SK-N-SH (cell line): ENCODE data around the gene GRM7. TPM values are rescaled to one million over a fixed set of nuclear protein-coding genes. Genes with fewer than 3 reads are reported as not detected.
A peak's percentile ranks its signal among the peaks of the same experiment; 100 is the strongest.

Experiments
- CTCF ChIA-PET: fragments of 300-600, 350-600 bp; formaldehyde crosslinking; extraction: SDS; loops from one replicate; lab custom pipeline; 2021; lab: Yijun Ruan, JAX
- POLR2A ChIA-PET: fragments of 350-600 bp; sonication (Branson Sonifier 250); formaldehyde crosslinking; extraction: SDS; loops from one replicate; lab custom pipeline; 2020; ENCODE audit warnings: antibody characterized with exemption, inconsistent platforms; lab: Yijun Ruan, JAX
- DNase-seq: peaks from one replicate; pipeline ENCODE4 v3.0.0; 2012
- H2AFZ ChIP-seq: fragments of 200-600 bp; sonication (generic); 2 replicates; pipeline ENCODE4 v1.8.1; 2016; ENCODE audit warnings: antibody characterized with exemption, mild to moderate bottlenecking, low read depth
- H3F3A ChIP-seq: fragments of 200-600 bp; sonication (generic); replicated peaks from 2 replicates; pipeline ENCODE3; 2016; ENCODE audit warnings: antibody characterized with exemption, mild to moderate bottlenecking; ENCODE audit not compliant: insufficient read depth
- H3K27ac ChIP-seq, 2 experiments: fragments of 200-500 bp in 1 of 2; fragments of 200-600 bp in 1 of 2; sonication (Bioruptor generic) in 1 of 2; sonication (generic), shearing (Covaris generic) in 1 of 2; 2 replicates each; pipeline versions ENCODE4 v1.5.1 to v1.6.1; 2014 to 2016; ENCODE audit warnings: low read depth in 2 of 2, inconsistent platforms in 1 of 2, low read length in 1 of 2, mild to moderate bottlenecking in 1 of 2, mixed read lengths in 1 of 2
- H3K27me3 ChIP-seq: fragments of 200-600 bp; sonication (generic), shearing (Covaris generic); 2 replicates; pipeline ENCODE4 v1.6.1; 2016; ENCODE audit warnings: mixed run types; ENCODE audit not compliant: insufficient read depth
- H3K36me3 ChIP-seq, 2 experiments: fragments of 200-500 bp in 1 of 2; fragments of 200-600 bp in 1 of 2; sonication (Bioruptor generic) in 1 of 2; sonication (generic) in 1 of 2; replicated peaks in 1 of 2; 2 replicates each; pipeline versions ENCODE3 to v1.5.1; 2014 to 2016; ENCODE audit warnings: low read length in 1 of 2, mild to moderate bottlenecking in 1 of 2; ENCODE audit not compliant: insufficient read depth in 2 of 2, control insufficient read depth in 1 of 2
- H3K4me1 ChIP-seq, 2 experiments: fragments of 200-500 bp in 1 of 2; fragments of 200-600 bp in 1 of 2; sonication (Bioruptor generic) in 1 of 2; sonication (generic), shearing (Covaris generic) in 1 of 2; 2 replicates each; pipeline versions ENCODE4 v1.5.1 to v1.6.1; 2014 to 2016; ENCODE audit warnings: low read depth in 1 of 2, low read length in 1 of 2, mixed run types in 1 of 2; ENCODE audit not compliant: insufficient read depth in 2 of 2, control insufficient read depth in 1 of 2
- H3K4me2 ChIP-seq: fragments of 200-600 bp; sonication (generic), shearing (Covaris generic); 2 replicates; pipeline ENCODE4 v1.6.1; 2017; ENCODE audit warnings: mixed run types
- H3K4me3 ChIP-seq, 2 experiments: fragments of 200-500 bp in 1 of 2; fragments of 200-600 bp in 1 of 2; sonication (Bioruptor generic) in 1 of 2; sonication (generic), shearing (Covaris generic) in 1 of 2; 2 replicates each; pipeline versions ENCODE4 v1.5.1 to v1.8.1; 2014 to 2016; ENCODE audit warnings: low read depth in 2 of 2, inconsistent platforms in 1 of 2, low read length in 1 of 2, mild to moderate bottlenecking in 1 of 2, mixed read lengths in 1 of 2, moderate library complexity in 1 of 2
- H3K79me2 ChIP-seq: fragments of 200-600 bp; sonication (generic); 2 replicates; pipeline ENCODE4 v1.8.1; 2017; ENCODE audit warnings: mild to moderate bottlenecking; ENCODE audit not compliant: insufficient read depth
- H3K9ac ChIP-seq: fragments of 200-600 bp; sonication (generic); 2 replicates; pipeline ENCODE4 v1.6.1; 2017; ENCODE audit warnings: mixed run types
- H3K9me2 ChIP-seq: fragments of 200-600 bp; sonication (generic); 2 replicates; pipeline ENCODE4 v1.6.1; 2017; ENCODE audit warnings: mixed run types
- H3K9me3 ChIP-seq: fragments of 200-600 bp; sonication (generic); 2 replicates; pipeline ENCODE4 v1.6.1; 2017; ENCODE audit warnings: mixed run types, mild to moderate bottlenecking, moderate library complexity
- H4K20me1 ChIP-seq: fragments of 200-600 bp; sonication (generic); 2 replicates; pipeline ENCODE4 v1.6.1; 2017; ENCODE audit warnings: mild to moderate bottlenecking, mixed run types; ENCODE audit not compliant: insufficient read depth
- EP300 ChIP-seq, 2 experiments: IDR thresholded peaks; 2 replicates each; pipeline versions ENCODE4 v1.4.0 to v1.6.1; 2012; ENCODE audit warnings: borderline replicate concordance in 1 of 2, low read depth in 1 of 2, low read length in 1 of 2
- FOXM1 ChIP-seq: IDR thresholded peaks from 2 replicates; pipeline ENCODE4 v1.4.0; 2012; ENCODE audit warnings: low read depth, mild to moderate bottlenecking
- GABPA ChIP-seq: IDR thresholded peaks from 2 replicates; pipeline ENCODE4 v1.4.0; 2012; ENCODE audit warnings: low read depth, mild to moderate bottlenecking
- GATA2 ChIP-seq: sonication (generic); formaldehyde crosslinking; IDR thresholded peaks from 2 replicates; pipeline ENCODE4 v1.5.0; 2020; ENCODE audit warnings: mild to moderate bottlenecking, missing genetic modification reagents
- MEF2A ChIP-seq: IDR thresholded peaks from 2 replicates; pipeline ENCODE4 v1.4.0; 2012; ENCODE audit warnings: low read depth, borderline replicate concordance
- MXI1 ChIP-seq: IDR thresholded peaks from 2 replicates; pipeline ENCODE4 v1.6.1; 2012; ENCODE audit warnings: mild to moderate bottlenecking, low read depth, low read length, improper control_type of control experiment
- RAD21 ChIP-seq: IDR thresholded peaks from 2 replicates; pipeline ENCODE4 v1.6.1; 2012; ENCODE audit warnings: mild to moderate bottlenecking, low read length
- RCOR1 ChIP-seq: fragments of 150-350 bp; IDR thresholded peaks from 2 replicates; pipeline ENCODE4 v1.6.1; 2017; ENCODE audit warnings: antibody characterized with exemption, low read length
- TCF12 ChIP-seq: IDR thresholded peaks from 2 replicates; pipeline ENCODE4 v1.4.0; 2012
- TEAD4 ChIP-seq: IDR thresholded peaks from 2 replicates; pipeline ENCODE4 v1.4.0; 2012; ENCODE audit warnings: mild to moderate bottlenecking, borderline replicate concordance; ENCODE audit not compliant: insufficient read depth
- WGBS: methylation state at CpG from one replicate; pipeline ENCODE4 v1.1.6; 2017; ENCODE audit warnings: low lambda C conversion rate; 5-methylcytosine and 5-hydroxymethylcytosine counted together
- polyA plus RNA-seq, 3 experiments: library from polyadenylated mRNA; depleted of rRNA; stranded (reverse); fragments of >200 nt; gene quantifications; 2 replicates each; pipeline ENCODE4 v1.2.3, GENCODE V29; 2012
- TF ChIP-seq, protein P1 (sequence below): IDR thresholded peaks from 2 replicates; pipeline ENCODE4; 2012
- TF ChIP-seq, protein P2 (sequence below): fragments of 150-350 bp; IDR thresholded peaks from 2 replicates; pipeline ENCODE4 v1.6.1; 2016; ENCODE audit warnings: mild to moderate bottlenecking, low read depth, low read length
- TF ChIP-seq, protein P3 (sequence below): IDR thresholded peaks from 2 replicates; pipeline ENCODE4 v1.4.0; 2012; ENCODE audit warnings: low read depth, borderline replicate concordance
- TF ChIP-seq, protein P4 (sequence below): IDR thresholded peaks from 2 replicates; pipeline ENCODE4 v1.6.1; 2012; ENCODE audit warnings: mild to moderate bottlenecking, low read depth, low read length, moderate library complexity

GRM7 gene
- polyA plus RNA-seq, 1 of the 3 experiments (the other 2 are of a cell fraction): 0.03 TPM

DNA sequence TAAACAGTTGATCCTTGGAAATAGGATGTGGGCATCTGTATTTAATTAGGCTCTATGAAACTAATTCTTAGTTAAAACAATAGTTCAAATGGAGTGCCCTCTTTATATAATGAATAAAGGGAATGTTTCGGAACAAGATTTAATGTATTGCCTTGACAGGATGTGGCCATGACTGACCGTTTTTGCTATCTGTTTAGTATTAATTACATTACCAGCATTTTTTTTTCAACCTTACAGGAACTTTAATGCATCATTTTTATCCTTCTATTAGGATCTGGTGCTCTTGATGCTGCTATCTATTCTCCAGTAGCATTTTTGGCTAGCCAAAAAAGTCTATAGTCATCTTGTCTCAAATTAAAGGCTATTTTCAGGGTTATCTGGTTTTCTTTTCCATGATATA is 340.9 kb downstream of the GRM7 start:
- WGBS: 15% methylated on average over 2 of the region's 2 CpGs

DNA sequence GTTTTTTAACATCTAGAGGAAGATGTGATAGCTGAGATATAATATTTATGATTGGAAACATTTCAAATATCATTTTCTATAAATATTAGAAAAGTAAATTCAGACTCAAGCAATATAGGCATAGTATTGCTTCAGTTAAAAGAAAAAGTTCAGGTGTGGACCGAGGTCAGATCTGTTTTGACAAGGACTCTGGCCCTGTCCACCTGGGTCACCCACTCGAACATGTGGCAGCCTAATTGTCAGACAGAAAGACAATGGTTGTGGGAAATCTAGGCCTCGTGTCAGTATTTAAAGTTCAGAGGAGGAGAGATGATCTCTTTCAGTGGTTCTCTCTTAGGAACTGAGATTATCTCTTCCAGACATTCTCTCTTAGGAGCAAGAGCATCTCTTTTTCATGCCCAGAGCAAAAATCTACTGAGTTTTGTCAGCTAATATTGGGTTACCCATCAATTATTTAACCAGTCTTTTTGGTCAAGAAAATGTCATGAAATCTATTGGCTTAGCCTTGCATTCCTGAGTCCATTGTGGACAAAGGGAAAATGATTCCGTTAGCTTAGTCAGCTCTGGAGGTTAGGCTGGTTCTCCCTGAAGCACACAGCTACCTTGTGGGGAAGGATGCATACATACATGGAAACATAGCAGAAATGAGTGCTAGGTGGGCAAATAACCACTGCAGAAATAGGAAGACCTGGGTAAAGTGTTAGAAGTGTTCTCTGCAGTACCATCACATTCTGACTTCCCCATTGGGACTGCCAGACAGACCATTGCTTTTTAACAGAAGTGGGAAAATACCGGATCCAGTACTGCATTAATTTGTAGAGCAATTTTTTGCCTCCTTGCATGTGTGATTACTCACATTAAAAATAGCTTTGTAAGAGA is 343.3 kb downstream of the GRM7 start:
- Histone ChIP-seq H3K4me1 (no peaks in the 10 kb centered on the region; a peak in 2 of 4 replicates), H3K9ac (no peak overlapping the region), H3K79me2 (no peaks in the 10 kb centered on the region), H3K27me3 (no peaks in the 10 kb centered on the region), H3K4me2 (no peak overlapping the region), H3K9me2 (no peaks in the 10 kb centered on the region), H3K27ac (no peak overlapping the region), H3F3A (no peaks in the 10 kb centered on the region), H4K20me1 (no peaks in the 10 kb centered on the region), H3K9me3 (no peaks in the 10 kb centered on the region), H3K36me3 (no peaks in the 10 kb centered on the region), H3K4me3 (no peak overlapping the region), H2AFZ (no peak overlapping the region)
- TF ChIP-seq TEAD4 (no peak), RAD21 (no peak)
- WGBS: 17% methylated on average over 5 of the region's 5 CpGs
- ChIA-PET POLR2A (no interaction called here), CTCF (interaction anchor here (0.9 kb wide), 1 partner anchor 29 kb away, joined by 3 read pairs; no protein-coding TSS in a partner anchor)
- DNase-seq: no peak

More for the DNA sequence above, 340.9 kb downstream of the GRM7 start:
- Histone ChIP-seq H3K4me1 (no peaks in the 10 kb centered on the region; a peak in 2 of 4 replicates), H3K79me2 (no peaks in the 10 kb centered on the region), H3K27ac (peak overlapping the region in 1 of 2 experiments; percentile 64; a peak in 1 of 4 replicates), H2AFZ (no peak overlapping the region), H3K9me3 (no peaks in the 10 kb centered on the region), H3K36me3 (no peaks in the 10 kb centered on the region), H3K9ac (no peak overlapping the region), H4K20me1 (no peaks in the 10 kb centered on the region), H3K4me2 (no peak overlapping the region), H3F3A (no peaks in the 10 kb centered on the region), H3K9me2 (no peaks in the 10 kb centered on the region), H3K4me3 (no peak overlapping the region), H3K27me3 (no peaks in the 10 kb centered on the region)
- DNase-seq: peak; percentile 4
- POLR2A ChIA-PET: no interaction called here
- CTCF ChIA-PET: interaction anchor here (0.6 kb wide), 1 partner anchor 1555 kb away, joined by 3 read pairs; no protein-coding TSS in a partner anchor
- TF ChIP-seq MXI1 (0 out of 2 replicates have a peak, but pooled peaks have one; percentile 35), GABPA (no peak)

DNA sequence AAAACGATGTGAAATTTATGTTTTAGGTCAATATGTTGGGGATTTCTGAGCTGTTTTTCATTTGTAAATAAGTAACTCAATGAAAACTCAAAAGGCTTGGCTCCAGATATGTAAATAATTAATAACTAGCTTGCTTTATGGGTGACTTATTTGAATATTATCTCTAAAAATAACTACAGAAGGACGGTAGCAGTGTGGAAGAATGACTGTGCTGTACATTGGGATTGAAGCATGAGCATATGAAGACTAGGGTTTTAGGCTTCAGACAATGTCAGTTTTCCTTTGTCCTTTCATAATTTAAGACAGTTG is 343.9 kb downstream of the GRM7 start:
- ChIA-PET CTCF (interaction anchor here (0.9 kb wide), 1 partner anchor 28 kb away, joined by 3 read pairs; no protein-coding TSS in a partner anchor), POLR2A (no interaction called here)
- no peaks in the 10 kb centered on the region for H3K9me2 ChIP-seq
- no peak overlapping the region for H3K4me3 ChIP-seq
- H3K27ac ChIP-seq: no peak overlapping the region
- WGBS: 6% methylated on average over 2 of the region's 2 CpGs
- no peaks in the 10 kb centered on the region for H3K27me3 ChIP-seq
- no peak overlapping the region for H3K4me2 ChIP-seq
- H3F3A ChIP-seq: no peaks in the 10 kb centered on the region
- no peaks in the 10 kb centered on the region; a peak in 2 of 4 replicates for H3K4me1 ChIP-seq
- no peak overlapping the region for H2AFZ ChIP-seq
- H3K9me3 ChIP-seq: no peaks in the 10 kb centered on the region
- H3K36me3 ChIP-seq: no peaks in the 10 kb centered on the region
- no peaks in the 10 kb centered on the region for H4K20me1 ChIP-seq
- DNase-seq: no peak
- H3K9ac ChIP-seq: no peak overlapping the region
- H3K79me2 ChIP-seq: no peaks in the 10 kb centered on the region
- TF ChIP-seq GATA2 (CRISPR knock-in tag) (no peak), FOXM1 (no peak), EP300 (IDR thresholded peaks at IDR 0.05; ENCODE audit: borderline replicate concordance in 1 of 2, low read depth in 1 of 2, low read length in 1 of 2) (no peak), MEF2A (no peak), RCOR1 (no peak), TCF12 (no peak)
- TF ChIP-seq, protein P1, sequence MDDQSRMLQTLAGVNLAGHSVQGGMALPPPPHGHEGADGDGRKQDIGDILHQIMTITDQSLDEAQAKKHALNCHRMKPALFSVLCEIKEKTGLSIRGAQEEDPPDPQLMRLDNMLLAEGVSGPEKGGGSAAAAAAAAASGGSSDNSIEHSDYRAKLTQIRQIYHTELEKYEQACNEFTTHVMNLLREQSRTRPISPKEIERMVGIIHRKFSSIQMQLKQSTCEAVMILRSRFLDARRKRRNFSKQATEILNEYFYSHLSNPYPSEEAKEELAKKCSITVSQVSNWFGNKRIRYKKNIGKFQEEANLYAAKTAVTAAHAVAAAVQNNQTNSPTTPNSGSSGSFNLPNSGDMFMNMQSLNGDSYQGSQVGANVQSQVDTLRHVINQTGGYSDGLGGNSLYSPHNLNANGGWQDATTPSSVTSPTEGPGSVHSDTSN: no peak
- TF ChIP-seq, protein P2, sequence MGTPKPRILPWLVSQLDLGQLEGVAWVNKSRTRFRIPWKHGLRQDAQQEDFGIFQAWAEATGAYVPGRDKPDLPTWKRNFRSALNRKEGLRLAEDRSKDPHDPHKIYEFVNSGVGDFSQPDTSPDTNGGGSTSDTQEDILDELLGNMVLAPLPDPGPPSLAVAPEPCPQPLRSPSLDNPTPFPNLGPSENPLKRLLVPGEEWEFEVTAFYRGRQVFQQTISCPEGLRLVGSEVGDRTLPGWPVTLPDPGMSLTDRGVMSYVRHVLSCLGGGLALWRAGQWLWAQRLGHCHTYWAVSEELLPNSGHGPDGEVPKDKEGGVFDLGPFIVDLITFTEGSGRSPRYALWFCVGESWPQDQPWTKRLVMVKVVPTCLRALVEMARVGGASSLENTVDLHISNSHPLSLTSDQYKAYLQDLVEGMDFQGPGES: no peak
- TF ChIP-seq, protein P3, sequence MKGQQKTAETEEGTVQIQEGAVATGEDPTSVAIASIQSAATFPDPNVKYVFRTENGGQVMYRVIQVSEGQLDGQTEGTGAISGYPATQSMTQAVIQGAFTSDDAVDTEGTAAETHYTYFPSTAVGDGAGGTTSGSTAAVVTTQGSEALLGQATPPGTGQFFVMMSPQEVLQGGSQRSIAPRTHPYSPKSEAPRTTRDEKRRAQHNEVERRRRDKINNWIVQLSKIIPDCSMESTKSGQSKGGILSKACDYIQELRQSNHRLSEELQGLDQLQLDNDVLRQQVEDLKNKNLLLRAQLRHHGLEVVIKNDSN: no peak
- TF ChIP-seq, protein P4, sequence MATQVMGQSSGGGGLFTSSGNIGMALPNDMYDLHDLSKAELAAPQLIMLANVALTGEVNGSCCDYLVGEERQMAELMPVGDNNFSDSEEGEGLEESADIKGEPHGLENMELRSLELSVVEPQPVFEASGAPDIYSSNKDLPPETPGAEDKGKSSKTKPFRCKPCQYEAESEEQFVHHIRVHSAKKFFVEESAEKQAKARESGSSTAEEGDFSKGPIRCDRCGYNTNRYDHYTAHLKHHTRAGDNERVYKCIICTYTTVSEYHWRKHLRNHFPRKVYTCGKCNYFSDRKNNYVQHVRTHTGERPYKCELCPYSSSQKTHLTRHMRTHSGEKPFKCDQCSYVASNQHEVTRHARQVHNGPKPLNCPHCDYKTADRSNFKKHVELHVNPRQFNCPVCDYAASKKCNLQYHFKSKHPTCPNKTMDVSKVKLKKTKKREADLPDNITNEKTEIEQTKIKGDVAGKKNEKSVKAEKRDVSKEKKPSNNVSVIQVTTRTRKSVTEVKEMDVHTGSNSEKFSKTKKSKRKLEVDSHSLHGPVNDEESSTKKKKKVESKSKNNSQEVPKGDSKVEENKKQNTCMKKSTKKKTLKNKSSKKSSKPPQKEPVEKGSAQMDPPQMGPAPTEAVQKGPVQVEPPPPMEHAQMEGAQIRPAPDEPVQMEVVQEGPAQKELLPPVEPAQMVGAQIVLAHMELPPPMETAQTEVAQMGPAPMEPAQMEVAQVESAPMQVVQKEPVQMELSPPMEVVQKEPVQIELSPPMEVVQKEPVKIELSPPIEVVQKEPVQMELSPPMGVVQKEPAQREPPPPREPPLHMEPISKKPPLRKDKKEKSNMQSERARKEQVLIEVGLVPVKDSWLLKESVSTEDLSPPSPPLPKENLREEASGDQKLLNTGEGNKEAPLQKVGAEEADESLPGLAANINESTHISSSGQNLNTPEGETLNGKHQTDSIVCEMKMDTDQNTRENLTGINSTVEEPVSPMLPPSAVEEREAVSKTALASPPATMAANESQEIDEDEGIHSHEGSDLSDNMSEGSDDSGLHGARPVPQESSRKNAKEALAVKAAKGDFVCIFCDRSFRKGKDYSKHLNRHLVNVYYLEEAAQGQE: no peak
